Retinal pigment epithelial cell (primary cell): ENCODE measurements around the gene LYSMD1.

ENCODE experiments used
- DNase-seq: peaks from one replicate; pipeline ENCODE4 v3.0.0-alpha.2; 2010; ENCODE audit warnings: low read depth
- H3K4me3 ChIP-seq: 2 replicates; pipeline ENCODE4 v1.5.1; 2011; ENCODE audit warnings: mild to moderate bottlenecking, low read length, control low read depth, moderate library complexity
- TF ChIP-seq, protein P1 (sequence below): conservative IDR thresholded peaks from 2 replicates; pipeline ENCODE4 v1.5.1; 2011; ENCODE audit warnings: low read depth, low read length, control low read depth, inconsistent platforms

The LYSMD1 gene

DNA sequence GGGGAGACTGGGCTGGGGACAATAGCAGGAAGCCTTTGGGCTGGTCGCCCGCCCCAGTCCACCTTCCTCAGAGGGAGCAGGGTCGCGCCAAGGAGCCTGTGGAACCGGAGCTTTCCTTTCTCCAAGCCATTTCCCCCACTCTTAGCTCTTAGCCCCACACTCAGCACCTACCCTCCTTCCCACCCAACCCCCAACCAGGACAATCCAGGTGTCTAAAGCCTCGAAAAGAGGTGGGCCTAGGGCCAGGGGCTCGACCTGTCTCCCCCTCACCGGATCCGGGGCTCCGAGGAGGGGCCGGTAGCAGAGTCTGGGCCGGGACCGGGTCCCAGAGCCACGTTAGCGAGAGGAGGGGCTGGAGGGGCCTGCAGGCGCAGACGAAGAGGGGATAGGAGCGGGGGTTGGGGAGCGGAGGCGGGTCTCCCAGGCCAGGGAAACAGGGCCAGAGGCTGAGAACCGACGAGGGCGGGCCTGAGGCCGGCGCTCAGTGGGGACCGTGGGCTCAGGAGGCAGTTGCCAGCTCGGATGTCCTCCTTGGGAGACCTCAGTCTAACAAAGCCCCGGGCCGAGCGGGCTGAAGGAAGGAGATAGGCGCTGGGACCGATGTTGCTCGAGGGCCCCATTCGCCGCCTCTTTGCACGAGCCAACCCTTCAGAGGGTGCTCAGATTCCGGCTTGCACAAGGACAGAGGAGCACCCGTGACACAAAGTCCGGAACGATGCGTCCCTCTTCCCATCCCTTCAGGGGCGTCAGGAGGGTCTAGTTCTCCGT lies 20.2 kb downstream of the LYSMD1 start:
- H3K4me3 ChIP-seq = peak overlapping the region; percentile 71
- TF ChIP-seq, protein P1, sequence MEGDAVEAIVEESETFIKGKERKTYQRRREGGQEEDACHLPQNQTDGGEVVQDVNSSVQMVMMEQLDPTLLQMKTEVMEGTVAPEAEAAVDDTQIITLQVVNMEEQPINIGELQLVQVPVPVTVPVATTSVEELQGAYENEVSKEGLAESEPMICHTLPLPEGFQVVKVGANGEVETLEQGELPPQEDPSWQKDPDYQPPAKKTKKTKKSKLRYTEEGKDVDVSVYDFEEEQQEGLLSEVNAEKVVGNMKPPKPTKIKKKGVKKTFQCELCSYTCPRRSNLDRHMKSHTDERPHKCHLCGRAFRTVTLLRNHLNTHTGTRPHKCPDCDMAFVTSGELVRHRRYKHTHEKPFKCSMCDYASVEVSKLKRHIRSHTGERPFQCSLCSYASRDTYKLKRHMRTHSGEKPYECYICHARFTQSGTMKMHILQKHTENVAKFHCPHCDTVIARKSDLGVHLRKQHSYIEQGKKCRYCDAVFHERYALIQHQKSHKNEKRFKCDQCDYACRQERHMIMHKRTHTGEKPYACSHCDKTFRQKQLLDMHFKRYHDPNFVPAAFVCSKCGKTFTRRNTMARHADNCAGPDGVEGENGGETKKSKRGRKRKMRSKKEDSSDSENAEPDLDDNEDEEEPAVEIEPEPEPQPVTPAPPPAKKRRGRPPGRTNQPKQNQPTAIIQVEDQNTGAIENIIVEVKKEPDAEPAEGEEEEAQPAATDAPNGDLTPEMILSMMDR = no peak
- no peak for DNase-seq

DNA sequence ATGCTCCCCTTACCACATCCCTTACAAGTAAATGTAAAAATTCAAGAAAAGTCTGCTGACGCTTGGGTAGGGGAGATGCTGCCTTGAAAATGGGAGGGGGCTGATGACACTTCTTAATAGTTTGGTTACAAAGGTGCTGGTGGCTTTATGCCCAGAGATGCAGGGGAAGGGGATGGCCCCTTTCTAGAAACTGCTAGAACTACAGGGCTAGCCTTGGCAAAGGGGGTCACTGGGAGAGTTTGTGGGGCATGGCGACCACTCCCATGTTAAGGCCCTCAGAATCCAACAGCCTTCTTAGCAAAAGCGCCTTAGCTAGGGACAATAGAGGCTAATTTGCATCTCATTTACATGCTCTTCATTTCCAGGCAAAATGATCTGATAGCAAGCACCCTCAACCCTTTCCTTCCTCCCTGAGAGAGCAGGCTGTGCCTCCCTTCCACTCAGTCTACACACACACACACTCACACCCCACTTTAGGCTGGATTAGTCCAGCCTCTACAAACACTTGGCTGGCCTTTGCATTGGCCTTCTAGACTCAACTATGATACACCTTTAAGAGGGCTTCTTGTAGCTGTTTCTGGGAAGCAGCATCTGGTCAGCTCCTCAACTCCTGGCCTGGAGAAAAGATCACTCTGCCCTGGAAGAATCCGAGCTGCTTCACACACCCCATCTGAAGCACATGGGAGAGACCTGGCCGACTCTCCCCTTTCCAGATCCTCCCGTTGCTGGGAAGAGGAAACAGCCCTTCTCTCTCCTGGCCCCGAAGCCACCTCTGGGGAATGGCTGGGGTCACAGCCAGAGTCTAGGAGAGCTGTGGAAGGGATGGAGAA lies 21.0 kb downstream of the LYSMD1 start:
- H3K4me3 ChIP-seq = no peak overlapping the region
- TF ChIP-seq, protein P1 = no peak
- no peak for DNase-seq

DNA sequence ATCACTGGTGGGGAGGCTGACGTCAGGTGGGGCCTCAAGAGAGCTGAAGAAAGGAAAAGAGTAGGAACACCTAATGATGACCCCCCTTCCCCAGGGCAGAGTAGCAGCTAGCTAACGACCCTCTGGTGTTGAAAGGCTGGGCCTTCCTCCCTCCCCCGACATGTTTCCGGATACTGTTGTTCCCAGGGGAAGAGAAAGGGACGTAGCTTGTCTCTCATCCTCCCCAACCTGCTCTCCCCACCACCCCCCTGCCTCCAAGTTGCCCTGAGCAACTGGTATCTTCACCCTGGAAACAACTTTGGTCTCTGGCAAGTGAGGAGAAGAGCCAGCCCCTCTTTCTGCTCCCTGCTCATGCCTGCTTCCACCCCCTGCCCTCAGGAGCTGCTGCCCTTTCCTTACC lies 21.7 kb downstream of the LYSMD1 start:
- no peak overlapping the region for H3K4me3 ChIP-seq
- TF ChIP-seq, protein P1 = no peak
- no peak for DNase-seq

DNA sequence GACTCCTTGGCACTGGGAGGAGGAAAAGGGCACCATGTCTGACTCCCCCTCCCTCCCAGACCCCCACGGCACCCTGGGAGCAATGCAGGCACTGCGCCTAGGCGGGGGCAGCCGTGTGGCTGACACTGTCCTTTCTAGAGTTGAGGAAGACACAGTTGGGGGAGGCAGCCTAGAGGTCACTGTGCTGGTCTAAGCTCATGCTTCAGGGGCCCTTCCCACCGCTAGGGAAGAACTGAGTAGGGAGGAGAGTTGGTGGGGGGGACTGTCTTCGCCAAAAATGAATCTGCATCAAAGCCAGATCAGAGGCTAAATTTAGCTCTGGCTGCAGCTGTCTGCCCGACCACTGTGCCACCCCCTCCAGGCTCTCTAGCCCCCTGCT lies 22.7 kb downstream of the LYSMD1 start:
- no peak for DNase-seq
- no peak overlapping the region for H3K4me3 ChIP-seq
- TF ChIP-seq, protein P1 = no peak

DNA sequence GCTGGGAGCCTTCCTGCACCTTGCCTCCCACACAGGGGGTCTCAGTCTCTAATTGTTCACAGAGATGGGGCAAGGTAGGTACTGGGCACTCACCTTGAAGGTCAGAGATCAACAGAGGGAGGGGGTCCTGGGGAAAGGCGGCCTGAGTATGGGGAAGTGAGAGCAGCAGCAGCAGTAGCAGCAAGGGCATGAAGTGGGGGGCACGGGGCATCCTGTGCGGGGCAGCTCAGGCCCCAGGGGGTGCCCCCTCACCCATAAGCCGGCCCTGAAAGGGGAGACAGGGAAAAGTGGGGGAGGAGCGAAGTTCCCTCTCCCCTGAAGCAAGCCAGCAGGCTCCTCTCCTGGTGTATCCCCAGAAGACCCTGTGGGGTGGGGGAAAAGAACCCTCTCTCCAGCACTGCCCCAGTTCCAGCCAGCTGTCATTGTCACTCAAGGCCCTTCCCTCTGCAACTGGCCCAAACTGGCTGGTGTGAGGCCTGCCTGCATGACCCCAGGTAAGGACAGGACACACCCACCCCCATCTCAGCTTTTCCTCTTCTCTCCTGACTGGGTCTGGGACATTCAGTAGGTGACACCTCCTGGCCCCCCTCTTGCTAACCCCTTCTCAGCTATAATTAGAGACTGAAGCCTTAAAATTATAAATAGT lies 23.2 kb downstream of the LYSMD1 start:
- DNase-seq = no peak
- TF ChIP-seq, protein P1 = no peak
- H3K4me3 ChIP-seq = no peak overlapping the region

DNA sequence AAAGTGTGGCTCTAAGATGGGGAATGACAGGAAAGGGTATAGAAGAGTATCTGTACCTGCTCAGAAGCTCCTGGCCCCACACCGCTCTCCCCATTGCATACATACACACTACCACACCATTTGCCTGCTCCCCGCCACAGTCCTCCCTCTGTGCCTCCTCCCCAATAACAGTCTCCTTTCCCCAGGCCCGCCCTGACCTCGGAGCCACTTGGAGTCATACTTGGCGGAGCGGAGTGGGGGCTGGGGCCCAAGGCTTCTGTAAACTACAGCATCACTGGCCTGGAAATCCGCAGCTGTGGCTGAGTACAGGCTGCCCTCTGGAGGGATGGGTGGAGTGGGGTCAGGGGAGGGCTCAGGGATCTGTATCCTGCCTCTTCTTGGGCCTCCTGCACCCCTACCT lies 27.9 kb downstream of the LYSMD1 start:
- DNase-seq = no peak
- TF ChIP-seq, protein P1 = no peak
- no peak overlapping the region for H3K4me3 ChIP-seq
